Activated gamma-delta T cell treated with Interleukin-2 at 50 U/mL for 16 hours (primary cell): ENCODE data around the gene PIAS4.

Experiments used
- DNase-seq: peaks from one replicate; pipeline ENCODE4 v3.0.0-alpha.2; 2020

PIAS4 gene

GRCh38 chr19:3977242-3978143 is 30.0 kb upstream of the PIAS4 start:
- no peak for DNase-seq

- DNase-seq: no peak
Measured at GRCh38 chr19:3978145-3978544, 29.4 kb upstream of the PIAS4 start.

GRCh38 chr19:3979289-3979673 is 28.3 kb upstream of the PIAS4 start:
- no peak for DNase-seq

- no peak for DNase-seq
Measured at GRCh38 chr19:3979674-3980352, 27.7 kb upstream of the PIAS4 start.

- DNase-seq: no peak
Measured at GRCh38 chr19:3980353-3981251, 26.9 kb upstream of the PIAS4 start.

- DNase-seq: no peak
Measured at GRCh38 chr19:3981373-3981735, 26.2 kb upstream of the PIAS4 start.

- no peak for DNase-seq
Measured at GRCh38 chr19:3981736-3982681, 25.5 kb upstream of the PIAS4 start.

GRCh38 chr19:3982701-3983541 is 24.6 kb upstream of the PIAS4 start:
- DNase-seq: no peak

GRCh38 chr19:3983542-3983914 is 24.0 kb upstream of the PIAS4 start:
- no peak for DNase-seq

- no peak for DNase-seq
Measured at GRCh38 chr19:3983936-3984583, 23.5 kb upstream of the PIAS4 start.

GRCh38 chr19:3984584-3984907 is 23.0 kb upstream of the PIAS4 start:
- DNase-seq: no peak

GRCh38 chr19:3984908-3985642 is 22.5 kb upstream of the PIAS4 start, which contains the start of gene EEF2:
Gene EEF2 (minus strand): TSS chr19:3985463. CDS start chr19:3985380, 83 bp downstream.
- DNase-seq: peak; percentile 92

- DNase-seq: no peak
Measured at GRCh38 chr19:3985643-3986259, 21.8 kb upstream of the PIAS4 start.

GRCh38 chr19:3986260-3987041 is 21.1 kb upstream of the PIAS4 start:
- peak; percentile 69 for DNase-seq

- peak; percentile 89 for DNase-seq
Measured at GRCh38 chr19:3987619-3988371, 19.7 kb upstream of the PIAS4 start.

GRCh38 chr19:3990815-3991117 is 16.8 kb upstream of the PIAS4 start:
- no peak for DNase-seq

GRCh38 chr19:3995607-3996006 is 11.9 kb upstream of the PIAS4 start:
- no peak for DNase-seq
